Kidney (tissue), 14 donors: Measurements from ENCODE around the gene TMEM94. TPM values are rescaled to one million over a fixed set of nuclear protein-coding genes. Genes with fewer than 3 reads are reported as not detected.

Experiments used
- DNase-seq, 5 donors: peaks; one replicate each; pipeline ENCODE4 v3.0.0-alpha.2; 2013 to 2020
- FAIRE-seq: peaks from 2 replicates; lab custom pipeline; 2012; peaks lifted over from hg19 to GRCh38; lab: Jason Lieb, UNC
- H3K27ac ChIP-seq, 2 donors: one replicate each; pipeline ENCODE4 v1.7.0; 2013; ENCODE audit warnings: low read depth in 2 of 2, low read length in 2 of 2, inconsistent platforms in 1 of 2
- H3K27me3 ChIP-seq: one replicate; pipeline ENCODE4 v1.7.1; 2013; ENCODE audit warnings: low read length, inconsistent platforms; ENCODE audit not compliant: control insufficient read depth, insufficient read depth
- H3K36me3 ChIP-seq, 3 donors: one replicate each; pipeline versions ENCODE4 v1.7.0 to v1.7.1; 2013; ENCODE audit warnings: low read length in 3 of 3, control low read depth in 1 of 3, inconsistent platforms in 1 of 3; ENCODE audit not compliant: insufficient read depth in 3 of 3, control insufficient read depth in 2 of 3
- H3K4me1 ChIP-seq, 3 donors: one replicate each; pipeline versions ENCODE4 v1.7.0 to v1.7.1; 2013; ENCODE audit warnings: low read length in 3 of 3, inconsistent platforms in 1 of 3, low read depth in 1 of 3; ENCODE audit not compliant: control insufficient read depth in 2 of 3, insufficient read depth in 2 of 3
- H3K4me3 ChIP-seq, 3 donors: one replicate each; pipeline versions ENCODE4 v1.7.0 to v1.8.1; 2013; ENCODE audit warnings: low read length in 3 of 3, control low read depth in 1 of 3, inconsistent platforms in 1 of 3
- H3K9ac ChIP-seq, 3 donors: one replicate each; pipeline versions ENCODE4 v1.7.0 to v1.7.1; 2013; ENCODE audit warnings: low read length in 3 of 3, control low read depth in 1 of 3, inconsistent platforms in 1 of 3
- H3K9me3 ChIP-seq, 3 donors: one replicate each; pipeline versions ENCODE4 v1.7.0 to v1.7.1; 2013; ENCODE audit warnings: low read length in 3 of 3, control low read depth in 1 of 3, inconsistent platforms in 1 of 3; ENCODE audit not compliant: control insufficient read depth in 2 of 3, insufficient read depth in 1 of 3
- intact Hi-C: fragments of 100-400 bp; cut with DNase I; formaldehyde crosslinking; loops from one replicate; pipeline ENCODE4 v1.11.1; 2022
- polyA plus RNA-seq: library from polyadenylated mRNA; stranded (reverse); fragments of 350-450 nt; fragmentation: Illumina TruSeq; extraction: RNeasy Lipid Tissue Mini Kit (QIAGEN cat#74804); gene quantifications from one replicate; pipeline ENCODE4 v1.2.3, GENCODE V29; 2014; ENCODE audit warnings: low read depth, low replicate concordance; ENCODE audit not compliant: insufficient read depth
- total RNA-seq: library from RNA; stranded (reverse); fragmentation: NEBNext Ultra II Directional; extraction: Animal tissue kit (Norgen Biotek cat#: 25700); gene quantifications from one replicate; pipeline ENCODE4 v1.2.1, GENCODE V29; 2021
- TF ChIP-seq, protein P1 (sequence below): IDR thresholded peaks from 3 replicates; pipeline ENCODE4 v1.5.1; 2012; ENCODE audit warnings: mild to moderate bottlenecking, moderate library complexity, borderline replicate concordance; ENCODE audit not compliant: insufficient read depth; ENCODE audit errors: extremely low read depth
- donor health status: control.
- donor health status: control.
- donor health status: control.
- donor health status: control.
- donor health status: control.
- donor health status: DM: yes; HTN: yes; CAD: no.
- donor health status: Normal renal cell carcinoma (clear cell type).

The TMEM94 gene
- total and polyA plus RNA-seq, 2 donors from 2014 or later, result 49.6 to 82.6 TPM

DNA sequence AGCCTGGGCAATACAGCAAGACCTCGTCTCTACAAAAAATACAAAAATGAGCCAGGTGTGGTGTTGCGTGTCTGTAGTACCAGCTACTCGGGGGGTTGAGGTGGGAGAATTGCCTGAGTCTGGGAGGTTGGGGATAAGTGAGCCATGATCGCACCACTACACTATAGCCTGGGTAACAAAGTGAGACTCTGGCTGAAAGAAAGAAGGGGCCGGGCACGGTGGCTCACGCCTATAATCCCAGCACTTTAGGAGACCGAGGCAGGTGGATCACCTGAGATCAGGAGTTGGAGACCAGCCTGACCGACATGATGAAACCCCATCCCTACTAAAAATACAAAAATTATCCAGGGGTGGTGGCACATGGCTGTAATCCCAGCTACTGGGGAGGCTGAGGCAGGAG, 40.4 kb upstream of the TMEM94 start:
- H3K27me3 ChIP-seq, result no peaks in the 10 kb centered on the region
- H3K27ac ChIP-seq, result no peak overlapping the region
- FAIRE-seq (no peak), DNase-seq (no peak)
- no peaks in the 10 kb centered on the region for H3K9me3 ChIP-seq
- intact Hi-C loops, result no loop called here
- TF ChIP-seq, protein P1, sequence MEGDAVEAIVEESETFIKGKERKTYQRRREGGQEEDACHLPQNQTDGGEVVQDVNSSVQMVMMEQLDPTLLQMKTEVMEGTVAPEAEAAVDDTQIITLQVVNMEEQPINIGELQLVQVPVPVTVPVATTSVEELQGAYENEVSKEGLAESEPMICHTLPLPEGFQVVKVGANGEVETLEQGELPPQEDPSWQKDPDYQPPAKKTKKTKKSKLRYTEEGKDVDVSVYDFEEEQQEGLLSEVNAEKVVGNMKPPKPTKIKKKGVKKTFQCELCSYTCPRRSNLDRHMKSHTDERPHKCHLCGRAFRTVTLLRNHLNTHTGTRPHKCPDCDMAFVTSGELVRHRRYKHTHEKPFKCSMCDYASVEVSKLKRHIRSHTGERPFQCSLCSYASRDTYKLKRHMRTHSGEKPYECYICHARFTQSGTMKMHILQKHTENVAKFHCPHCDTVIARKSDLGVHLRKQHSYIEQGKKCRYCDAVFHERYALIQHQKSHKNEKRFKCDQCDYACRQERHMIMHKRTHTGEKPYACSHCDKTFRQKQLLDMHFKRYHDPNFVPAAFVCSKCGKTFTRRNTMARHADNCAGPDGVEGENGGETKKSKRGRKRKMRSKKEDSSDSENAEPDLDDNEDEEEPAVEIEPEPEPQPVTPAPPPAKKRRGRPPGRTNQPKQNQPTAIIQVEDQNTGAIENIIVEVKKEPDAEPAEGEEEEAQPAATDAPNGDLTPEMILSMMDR, result no peak
- H3K4me3 ChIP-seq, result no peak overlapping the region
- H3K36me3 ChIP-seq, result no peaks in the 10 kb centered on the region
- H3K4me1 ChIP-seq, result peaks cover 0 to 3% (median 2%) of the 10 kb centered on the region in 3 donors
- no peak overlapping the region for H3K9ac ChIP-seq

DNA sequence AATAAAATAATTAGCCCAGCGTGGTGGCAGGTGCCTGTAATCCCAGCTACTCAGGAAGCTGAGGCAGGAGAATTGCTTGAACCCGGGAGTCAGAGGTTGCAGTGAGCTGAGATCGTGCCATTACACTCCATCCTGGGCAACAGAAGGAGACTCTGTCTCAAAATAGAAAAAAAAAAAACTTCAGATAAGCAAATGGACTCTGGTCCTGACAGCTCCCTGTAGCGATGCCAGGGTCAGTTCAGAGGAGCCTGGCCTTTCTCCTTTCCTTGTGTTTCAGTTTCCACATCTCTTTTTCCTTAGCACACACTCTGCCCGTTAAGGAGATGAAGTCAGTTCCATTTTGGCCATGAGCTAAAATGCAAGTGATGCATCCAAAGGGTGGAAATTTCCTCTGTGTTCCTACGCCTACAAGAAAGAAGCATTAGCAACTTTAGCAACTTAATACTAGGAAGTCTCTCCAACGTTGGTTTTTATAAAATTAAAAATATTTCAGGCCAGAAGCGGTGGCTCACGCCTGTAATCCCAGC, 39.3 kb upstream of the TMEM94 start:
- TF ChIP-seq, protein P1, result no peak
- no peaks in the 10 kb centered on the region for H3K9me3 ChIP-seq
- no peaks in the 10 kb centered on the region for H3K36me3 ChIP-seq
- H3K27ac ChIP-seq, result no peak overlapping the region
- intact Hi-C loops, result no loop called here
- no peak for FAIRE-seq
- peaks cover 0 to 3% (median 2%) of the 10 kb centered on the region in 3 donors for H3K4me1 ChIP-seq
- DNase-seq, result no peak
- no peak overlapping the region for H3K4me3 ChIP-seq
- H3K27me3 ChIP-seq, result no peaks in the 10 kb centered on the region
- H3K9ac ChIP-seq, result no peak overlapping the region

DNA sequence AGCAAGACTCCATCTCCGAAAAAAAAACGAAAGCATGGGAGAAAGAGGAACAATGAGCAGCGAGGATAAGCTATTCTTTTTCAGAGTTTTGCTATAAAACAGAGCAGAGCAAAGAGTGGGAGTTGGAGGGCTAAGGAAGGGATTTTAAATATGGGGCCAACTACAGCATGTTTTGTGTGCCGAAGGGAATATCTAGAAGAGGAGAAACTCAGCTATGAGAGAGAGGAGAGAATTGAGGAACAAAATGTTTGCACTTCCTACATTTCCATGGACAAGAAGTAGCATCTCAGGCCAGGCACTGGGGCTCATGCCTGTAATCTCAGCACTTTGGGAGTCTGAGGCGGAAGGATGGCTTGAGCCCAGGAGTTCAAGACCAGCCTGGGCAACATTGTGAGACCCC, 37.9 kb upstream of the TMEM94 start:
- H3K4me1 ChIP-seq, result no peaks in the 10 kb centered on the region
- no peak overlapping the region for H3K27ac ChIP-seq
- TF ChIP-seq, protein P1, result no peak
- no peak overlapping the region for H3K4me3 ChIP-seq
- no peaks in the 10 kb centered on the region for H3K9me3 ChIP-seq
- no peaks in the 10 kb centered on the region for H3K27me3 ChIP-seq
- no peak for DNase-seq
- H3K9ac ChIP-seq, result no peak overlapping the region
- no peaks in the 10 kb centered on the region for H3K36me3 ChIP-seq
- no peak for FAIRE-seq
- intact Hi-C loops, result no loop called here
